Measurements from ENCODE around the gene TPCN1.

- no peak for TF ChIP-seq EZH2 (IDR thresholded peaks at IDR 0.05; ENCODE audit: borderline replicate concordance, low read depth, low read length, poor library complexity, severe bottlenecking)
- TF ChIP-seq CTCF (conservative IDR thresholded peaks at IDR 0.05; ENCODE audit: low read depth, low read length) = no peak
These were observed 118.8 kb downstream of the TPCN1 start for GRCh38 chr12:113340061-113340460.
